Measurements from ENCODE around the gene CD82.

Gene CD82

DNA sequence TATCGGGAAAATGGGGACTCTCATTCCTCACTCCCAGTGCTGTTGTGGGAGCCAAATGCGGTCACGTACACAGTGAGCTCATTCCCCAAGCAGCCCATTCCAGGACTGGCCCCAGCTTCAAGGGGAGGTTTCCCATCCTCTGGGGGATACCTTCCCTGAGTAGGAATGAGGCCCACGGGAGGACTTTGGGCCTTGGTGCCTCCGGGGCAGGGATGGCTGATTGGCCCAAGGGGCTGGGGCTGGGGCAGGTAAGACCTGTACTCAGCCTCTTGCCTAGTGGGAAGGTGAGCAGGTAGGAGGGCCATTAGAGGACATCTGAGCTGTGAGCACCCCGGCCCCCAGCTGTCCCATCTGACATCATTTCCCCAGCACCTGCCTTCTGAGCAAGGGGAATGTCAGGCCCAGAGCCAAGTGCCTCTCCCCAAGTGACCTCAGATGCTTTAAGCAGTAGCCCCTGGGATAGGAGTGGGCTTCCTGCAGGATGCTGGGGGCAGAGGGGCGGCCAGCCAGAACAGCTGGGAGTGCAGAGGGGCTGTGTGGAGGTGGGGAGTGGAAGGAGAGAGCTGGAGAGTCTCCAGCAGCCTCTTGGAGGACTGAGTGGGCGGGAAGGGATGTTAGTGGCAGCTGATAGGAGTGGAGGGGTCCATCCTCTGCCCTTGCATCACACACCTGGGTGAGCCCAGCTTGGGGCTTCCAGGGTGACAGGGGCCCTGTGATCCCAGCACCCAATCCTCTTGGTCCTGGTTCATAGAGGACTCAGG, 58.4 kb downstream of the CD82 start:
- H3K27ac Mint-ChIP-seq, result peak overlapping the region in 2 of 3 experiments; percentile 25 to 50
- TF ChIP-seq, protein P1, sequence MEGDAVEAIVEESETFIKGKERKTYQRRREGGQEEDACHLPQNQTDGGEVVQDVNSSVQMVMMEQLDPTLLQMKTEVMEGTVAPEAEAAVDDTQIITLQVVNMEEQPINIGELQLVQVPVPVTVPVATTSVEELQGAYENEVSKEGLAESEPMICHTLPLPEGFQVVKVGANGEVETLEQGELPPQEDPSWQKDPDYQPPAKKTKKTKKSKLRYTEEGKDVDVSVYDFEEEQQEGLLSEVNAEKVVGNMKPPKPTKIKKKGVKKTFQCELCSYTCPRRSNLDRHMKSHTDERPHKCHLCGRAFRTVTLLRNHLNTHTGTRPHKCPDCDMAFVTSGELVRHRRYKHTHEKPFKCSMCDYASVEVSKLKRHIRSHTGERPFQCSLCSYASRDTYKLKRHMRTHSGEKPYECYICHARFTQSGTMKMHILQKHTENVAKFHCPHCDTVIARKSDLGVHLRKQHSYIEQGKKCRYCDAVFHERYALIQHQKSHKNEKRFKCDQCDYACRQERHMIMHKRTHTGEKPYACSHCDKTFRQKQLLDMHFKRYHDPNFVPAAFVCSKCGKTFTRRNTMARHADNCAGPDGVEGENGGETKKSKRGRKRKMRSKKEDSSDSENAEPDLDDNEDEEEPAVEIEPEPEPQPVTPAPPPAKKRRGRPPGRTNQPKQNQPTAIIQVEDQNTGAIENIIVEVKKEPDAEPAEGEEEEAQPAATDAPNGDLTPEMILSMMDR (IDR thresholded peaks at IDR 0.05; ENCODE audit: unreplicated experiment in 3 of 3), result no peak
- peaks cover 13% of the 10 kb centered on the region for H3K27me3 Mint-ChIP-seq (ENCODE audit: low read depth)
- H3K36me3 Mint-ChIP-seq (ENCODE audit: low read depth), result no peaks in the 10 kb centered on the region
- no peaks in the 10 kb centered on the region for H3K9me3 Mint-ChIP-seq
- no peak overlapping the region for H3K4me3 Mint-ChIP-seq
- H3K4me1 Mint-ChIP-seq, result peaks cover 61% of the 10 kb centered on the region

- Mint-ChIP-seq H3K4me1 (peaks cover 70% of the 10 kb centered on the region), H3K36me3 (ENCODE audit: low read depth) (no peaks in the 10 kb centered on the region), H3K27me3 (ENCODE audit: low read depth) (peaks cover 13% of the 10 kb centered on the region), H3K27ac (peak overlapping the region in 2 of 3 experiments; percentile 25 to 44), H3K4me3 (no peak overlapping the region), H3K9me3 (no peaks in the 10 kb centered on the region)
- TF ChIP-seq, protein P1 (IDR thresholded peaks at IDR 0.05; ENCODE audit: unreplicated experiment in 3 of 3), result no peak
These were observed 59.3 kb downstream of the CD82 start for GRCh38 chr11:44624761-44625221.

- H3K27ac Mint-ChIP-seq, result peak overlapping the region in 1 of 3 experiments; percentile 71
These were observed 60.5 kb downstream of the CD82 start for GRCh38 chr11:44625759-44626523.

DNA sequence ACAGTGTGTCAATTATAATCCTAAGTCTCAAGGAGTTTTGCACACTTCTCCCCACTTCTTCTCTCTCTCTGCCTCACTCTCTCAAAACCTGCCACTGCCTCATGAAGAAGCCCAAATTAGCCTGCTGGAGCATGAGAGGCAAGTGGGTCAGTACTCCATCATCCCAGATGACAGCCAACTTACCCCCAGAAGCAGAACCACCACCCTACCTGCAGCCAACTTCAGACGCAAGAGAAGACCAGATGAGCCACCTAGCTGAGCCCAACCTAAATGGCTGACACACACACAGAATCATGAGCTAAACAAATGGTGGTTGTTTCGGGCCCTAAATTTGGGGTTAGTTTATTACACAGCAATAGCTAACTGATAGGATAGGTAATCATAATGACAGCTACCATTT, 61.2 kb downstream of the CD82 start:
- H3K4me3 Mint-ChIP-seq, result peak overlapping the region in 1 of 3 experiments; percentile 11
- H3K36me3 Mint-ChIP-seq (ENCODE audit: low read depth), result no peaks in the 10 kb centered on the region
- no peak overlapping the region for H3K27ac Mint-ChIP-seq
- TF ChIP-seq, protein P1 (IDR thresholded peaks at IDR 0.05; ENCODE audit: unreplicated experiment in 3 of 3), result no peak
- peaks cover 11% of the 10 kb centered on the region for H3K27me3 Mint-ChIP-seq (ENCODE audit: low read depth)
- no peaks in the 10 kb centered on the region for H3K9me3 Mint-ChIP-seq
- H3K4me1 Mint-ChIP-seq, result peaks cover 61% of the 10 kb centered on the region

More at GRCh38 chr11:44625759-44626523, 60.5 kb downstream of the CD82 start:
- TF ChIP-seq, protein P1 (IDR thresholded peaks at IDR 0.05; ENCODE audit: unreplicated experiment in 3 of 3), result no peak
- Mint-ChIP-seq H3K36me3 (ENCODE audit: low read depth) (no peaks in the 10 kb centered on the region), H3K4me1 (peaks cover 65% of the 10 kb centered on the region), H3K4me3 (no peak overlapping the region), H3K9me3 (no peaks in the 10 kb centered on the region), H3K27me3 (ENCODE audit: low read depth) (peaks cover 17% of the 10 kb centered on the region)

- TF ChIP-seq, protein P1 (IDR thresholded peaks at IDR 0.05; ENCODE audit: unreplicated experiment in 3 of 3), result no peak
- Mint-ChIP-seq H3K27me3 (ENCODE audit: low read depth) (peaks cover 10% of the 10 kb centered on the region), H3K27ac (peak overlapping the region in 2 of 3 experiments; percentile 18 to 67), H3K4me1 (peaks cover 68% of the 10 kb centered on the region), H3K36me3 (ENCODE audit: low read depth) (no peaks in the 10 kb centered on the region), H3K4me3 (no peak overlapping the region), H3K9me3 (no peaks in the 10 kb centered on the region)
These were observed 61.8 kb downstream of the CD82 start for GRCh38 chr11:44627165-44627789.
